ENCODE results near the gene ITGA11. TPM values are rescaled to one million over a fixed set of nuclear protein-coding genes. Genes with fewer than 3 reads are reported as not detected.

Gene ITGA11
- total and polyA plus RNA-seq, 2 of the 4 experiments (the other 2 are of a cell fraction), result 4.1 to 6.6 TPM

DNA sequence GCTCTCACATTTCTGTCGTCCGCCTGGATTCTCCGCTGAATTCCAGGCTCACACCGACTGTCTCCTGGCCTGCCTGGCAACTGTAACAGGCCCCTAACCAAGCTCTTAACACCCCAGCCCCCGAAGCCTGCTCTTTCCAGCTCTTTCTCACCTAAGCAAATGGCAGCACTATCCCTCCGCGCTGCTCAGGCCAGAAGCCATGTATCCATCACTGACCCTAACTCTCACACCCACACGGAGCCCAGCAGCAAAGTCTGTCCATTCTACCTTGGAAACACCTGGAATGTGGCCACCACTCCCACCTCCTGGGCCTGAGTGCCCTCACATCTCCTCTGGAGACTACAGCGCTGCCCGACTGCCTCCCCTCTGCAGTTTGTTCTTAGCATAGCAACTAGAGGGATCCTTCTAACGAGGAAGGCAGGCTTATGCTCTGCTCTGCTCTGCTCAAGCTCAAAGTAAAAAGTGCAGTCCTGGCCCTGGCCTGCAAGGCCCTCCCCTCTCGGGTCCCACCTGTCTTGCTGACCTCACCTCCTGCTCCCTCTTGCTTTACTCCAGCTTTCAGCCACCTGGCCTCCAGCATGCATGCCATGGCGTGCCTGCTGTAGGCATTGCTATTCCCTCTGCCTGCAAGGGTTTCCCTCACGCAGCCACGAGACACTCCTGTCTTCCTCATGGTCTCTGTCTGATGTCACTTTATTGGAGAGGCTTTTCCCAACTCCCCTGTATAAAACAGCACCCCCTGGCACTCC lies 127.2 kb downstream of the ITGA11 start:
- H2BK20ac ChIP-seq (ENCODE audit: low read depth, low read length), result no peak overlapping the region
- H3K56ac ChIP-seq (ENCODE audit: extremely low read depth, insufficient read depth, low read length), result no peak overlapping the region
- H2BK15ac ChIP-seq (ENCODE audit: low read depth, low read length), result no peak overlapping the region
- BruUV-seq (replicated peaks), result no TSS peak
- dilution Hi-C loops (cut with HindIII; ENCODE audit: low sequenced_read_pairs, unreplicated experiment), result no loop called here
- no peak overlapping the region for H3K18ac ChIP-seq (ENCODE audit: low read depth, low read length)
- no peak overlapping the region for H3K14ac ChIP-seq (replicated peaks; ENCODE audit: low read depth, low read length)
- no peaks in the 10 kb centered on the region for H3K27me3 ChIP-seq (ENCODE audit: control insufficient read depth, insufficient read depth, low read length)
- H2AK9ac ChIP-seq (replicated peaks; ENCODE audit: low read depth, low read length, poor library complexity), result peak overlapping the region; percentile 12
- no peak for TF ChIP-seq MXI1 (IDR thresholded peaks at IDR 0.05; ENCODE audit: borderline replicate concordance, low read depth, low read length)
- TF ChIP-seq MAZ (IDR thresholded peaks at IDR 0.05; ENCODE audit: borderline replicate concordance, low read depth, low read length), result no peak
- TF ChIP-seq RAD21 (IDR thresholded peaks at IDR 0.05; ENCODE audit: low read length), result no peak
- no peak for TF ChIP-seq RCOR1 (IDR thresholded peaks at IDR 0.05; ENCODE audit: insufficient replicate concordance, low read length)
- TF ChIP-seq MAFK (IDR thresholded peaks at IDR 0.05; ENCODE audit: low read depth, low read length), result no peak
- TF ChIP-seq, protein P1, sequence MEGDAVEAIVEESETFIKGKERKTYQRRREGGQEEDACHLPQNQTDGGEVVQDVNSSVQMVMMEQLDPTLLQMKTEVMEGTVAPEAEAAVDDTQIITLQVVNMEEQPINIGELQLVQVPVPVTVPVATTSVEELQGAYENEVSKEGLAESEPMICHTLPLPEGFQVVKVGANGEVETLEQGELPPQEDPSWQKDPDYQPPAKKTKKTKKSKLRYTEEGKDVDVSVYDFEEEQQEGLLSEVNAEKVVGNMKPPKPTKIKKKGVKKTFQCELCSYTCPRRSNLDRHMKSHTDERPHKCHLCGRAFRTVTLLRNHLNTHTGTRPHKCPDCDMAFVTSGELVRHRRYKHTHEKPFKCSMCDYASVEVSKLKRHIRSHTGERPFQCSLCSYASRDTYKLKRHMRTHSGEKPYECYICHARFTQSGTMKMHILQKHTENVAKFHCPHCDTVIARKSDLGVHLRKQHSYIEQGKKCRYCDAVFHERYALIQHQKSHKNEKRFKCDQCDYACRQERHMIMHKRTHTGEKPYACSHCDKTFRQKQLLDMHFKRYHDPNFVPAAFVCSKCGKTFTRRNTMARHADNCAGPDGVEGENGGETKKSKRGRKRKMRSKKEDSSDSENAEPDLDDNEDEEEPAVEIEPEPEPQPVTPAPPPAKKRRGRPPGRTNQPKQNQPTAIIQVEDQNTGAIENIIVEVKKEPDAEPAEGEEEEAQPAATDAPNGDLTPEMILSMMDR (conservative IDR thresholded peaks at IDR 0.05; ENCODE audit: low read depth, low read length), result no peak
- peaks cover 11% of the 10 kb centered on the region for H3K4me1 ChIP-seq (ENCODE audit: control insufficient read depth, insufficient read depth, low read length)
- H3K9me3 ChIP-seq (ENCODE audit: control insufficient read depth, insufficient read depth, low read length), result peaks cover 2% of the 10 kb centered on the region; the same call in 1 of the 2 replicates
- no peak overlapping the region for H3K9ac ChIP-seq (ENCODE audit: low read depth, low read length)
- no peaks in the 10 kb centered on the region for H4K20me1 ChIP-seq (ENCODE audit: insufficient read depth, low read length)
- no peaks in the 10 kb centered on the region for H3K79me1 ChIP-seq (ENCODE audit: low read depth in 1 of 2, low read length in 2 of 2)
- ChIA-PET POLR2A (ENCODE audit: unreplicated experiment) (no interaction called here), CTCF (no interaction called here)
- no peak for DNase-seq
- peaks cover 5% of the 10 kb centered on the region; the same call in 1 of the 2 replicates for H3K9me1 ChIP-seq (ENCODE audit: insufficient read depth, low read length)
- no peak overlapping the region for H3K27ac ChIP-seq (ENCODE audit: insufficient read depth, low read length)
- whole genome bisulfite sequencing, 2 experiments (ENCODE audit: extremely low coverage in 2 of 2, insufficient read length in 1 of 2), result 66% methylated on average over 12 of the region's 15 CpGs; no CpG with 5 or more reads in 1 of the 2 experiments
- no peak for ATAC-seq (ENCODE audit: low read depth)
- no peak overlapping the region for H3K4me3 ChIP-seq (ENCODE audit: insufficient read depth, low read depth, low read length)
- H4K5ac ChIP-seq (ENCODE audit: low read depth, low read length), result no peak overlapping the region
- H4K8ac ChIP-seq (ENCODE audit: low read depth in 2 of 2, low read length in 2 of 2), result no peak overlapping the region
- in situ Hi-C loops (cut with MboI; ENCODE audit: low sequenced_read_pairs), result loop anchor here (5.0 to 10.0 kb wide), 3 partner anchors 248 to 570 kb away; no protein-coding TSS in a partner anchor
- H4K91ac ChIP-seq (ENCODE audit: insufficient read depth, low read depth, low read length), result no peak overlapping the region
- peak overlapping the region; percentile 15; the same call in 1 of the 2 replicates for H3K4ac ChIP-seq (ENCODE audit: low read depth, low read length)
- no peak overlapping the region for H3K23ac ChIP-seq (ENCODE audit: low read depth, low read length)
- H2BK120ac ChIP-seq (ENCODE audit: low read depth, low read length), result no peak overlapping the region
- peak overlapping the region; percentile 53; the same call in 1 of the 2 replicates for H2AK5ac ChIP-seq (ENCODE audit: low read depth, low read length)
- H2AFZ ChIP-seq (replicated peaks; ENCODE audit: low read length, poor library complexity), result peak overlapping the region; percentile 16
- no peak overlapping the region for H2BK5ac ChIP-seq (ENCODE audit: low read depth, low read length, poor library complexity, severe bottlenecking)
- intact Hi-C loops (cut with micrococcal nuclease), result loop anchor here (5.0 to 10.0 kb wide), 2 partner anchors 128 to 510 kb away; partner anchors contain the start of gene ITGA11
- peaks cover 8% of the 10 kb centered on the region; the same call in 1 of the 2 replicates for H3K36me3 ChIP-seq (ENCODE audit: control insufficient read depth, insufficient read depth, low read length)
- H3K4me2 ChIP-seq (ENCODE audit: low read depth, low read length), result no peak overlapping the region

Data from IMR-90 (cell line).